HepG2 (cell line): ENCODE results near the gene CDT1. TPM values are rescaled to one million over a fixed set of nuclear protein-coding genes. Genes with fewer than 3 reads are reported as not detected.

Experiments
- CBFB ChIP-seq: sonication (generic); formaldehyde crosslinking; IDR thresholded peaks from 2 replicates; pipeline ENCODE4 v1.4.0; 2020; ENCODE audit warnings: missing genetic modification reagents
- GFI1 ChIP-seq: sonication (generic); formaldehyde crosslinking; IDR thresholded peaks from 2 replicates; pipeline ENCODE4 v1.5.0; 2020; ENCODE audit warnings: missing genetic modification reagents, mild to moderate bottlenecking, borderline replicate concordance
- HOXD1 ChIP-seq: sonication (generic); formaldehyde crosslinking; IDR thresholded peaks from 2 replicates; pipeline ENCODE4 v1.5.0; 2020; ENCODE audit warnings: missing genetic modification reagents
- IKZF4 ChIP-seq: sonication (generic); formaldehyde crosslinking; IDR thresholded peaks from 2 replicates; pipeline ENCODE4 v1.5.1; 2020; ENCODE audit warnings: borderline replicate concordance, mild to moderate bottlenecking, low read depth, missing genetic modification reagents; ENCODE audit errors: not compliant biosample characterization
- JUND ChIP-seq: sonication (generic); formaldehyde crosslinking; IDR thresholded peaks from 2 replicates; pipeline ENCODE4 v1.8.0; 2022; ENCODE audit warnings: mild to moderate bottlenecking, missing genetic modification reagents
- POLR2G ChIP-seq: fragments of 200-400 bp; formaldehyde crosslinking; IDR thresholded peaks from 2 replicates; pipeline ENCODE4 v1.6.1; 2018; ENCODE audit warnings: mild to moderate bottlenecking, low read depth, low read length, moderate library complexity
- SATB2 ChIP-seq: sonication (generic); formaldehyde crosslinking; IDR thresholded peaks from 2 replicates; pipeline ENCODE4 v1.5.0; 2020; ENCODE audit warnings: missing genetic modification reagents
- SMAD3 ChIP-seq: sonication (generic); formaldehyde crosslinking; IDR thresholded peaks from 2 replicates; pipeline ENCODE4 v1.4.0; 2020; ENCODE audit warnings: missing genetic modification reagents
- STAG1 ChIP-seq: sonication (generic); formaldehyde crosslinking; IDR thresholded peaks from 2 replicates; pipeline ENCODE4 v1.4.0; 2020; ENCODE audit warnings: missing genetic modification reagents
- ZBTB7B ChIP-seq: sonication (generic); formaldehyde crosslinking; IDR thresholded peaks from 2 replicates; pipeline ENCODE4 v1.4.0; 2020; ENCODE audit warnings: missing genetic modification reagents
- ZNF350 ChIP-seq: sonication (generic); formaldehyde crosslinking; IDR thresholded peaks from 2 replicates; pipeline ENCODE4 v1.4.0; 2020; ENCODE audit warnings: mild to moderate bottlenecking, low read depth, missing genetic modification reagents, borderline replicate concordance
- ZNF382 ChIP-seq: sonication (generic); formaldehyde crosslinking; IDR thresholded peaks from 2 replicates; pipeline ENCODE4 v1.5.0; 2020; ENCODE audit warnings: missing genetic modification reagents, mild to moderate bottlenecking, borderline replicate concordance
- ZNF75D ChIP-seq: sonication (generic); formaldehyde crosslinking; IDR thresholded peaks from 2 replicates; pipeline ENCODE4 v1.8.1; 2023; ENCODE audit warnings: missing genetic modification reagents, mild to moderate bottlenecking, borderline replicate concordance
- polyA plus RNA-seq, 8 experiments: library from polyadenylated mRNA; depleted of rRNA in 3 of 8; stranded (reverse) in 7 of 8; unstranded in 1 of 8; fragments of >200 nt; fragmentation: Illumina TruSeq in 4 of 8; extraction: Trizol in 4 of 8; gene quantifications; 2 replicates each; pipeline versions ENCODE4 v1.2.1 to v1.2.3, GENCODE V29; 2011 to 2016; ENCODE audit warnings: low read depth in 4 of 8, missing spikeins in 1 of 8, mixed read lengths in 1 of 8; ENCODE audit not compliant: insufficient read depth in 1 of 8
- total RNA-seq, 5 experiments: library from RNA; depleted of rRNA; stranded (reverse); fragments of >200 nt; fragmentation: Illumina TruSeq; extraction: Trizol; gene quantifications; 2 replicates each; pipeline ENCODE4 v1.2.3, GENCODE V29; 2016; ENCODE audit warnings: low read depth in 1 of 5
- TF ChIP-seq, protein P1 (sequence below): sonication (generic); formaldehyde crosslinking; IDR thresholded peaks from 2 replicates; pipeline ENCODE4 v1.5.1; 2020; ENCODE audit warnings: missing genetic modification reagents, mild to moderate bottlenecking, borderline replicate concordance
- TF ChIP-seq, protein P2 (sequence below): sonication (generic); formaldehyde crosslinking; IDR thresholded peaks from 2 replicates; pipeline ENCODE4 v1.8.0; 2022; ENCODE audit warnings: mild to moderate bottlenecking, missing genetic modification reagents, moderate library complexity
- TF ChIP-seq, protein P3 (sequence below): IDR thresholded peaks from 2 replicates; pipeline ENCODE4 v1.6.1; 2016; ENCODE audit warnings: missing compliant biosample characterization, missing genetic modification reagents, borderline replicate concordance

CDT1 gene
- total and polyA plus RNA-seq, 2 of the 13 experiments (the other 11 are each of a cell fraction or from before 2014, with no cell fraction given), result 23.1 to 23.8 TPM

DNA sequence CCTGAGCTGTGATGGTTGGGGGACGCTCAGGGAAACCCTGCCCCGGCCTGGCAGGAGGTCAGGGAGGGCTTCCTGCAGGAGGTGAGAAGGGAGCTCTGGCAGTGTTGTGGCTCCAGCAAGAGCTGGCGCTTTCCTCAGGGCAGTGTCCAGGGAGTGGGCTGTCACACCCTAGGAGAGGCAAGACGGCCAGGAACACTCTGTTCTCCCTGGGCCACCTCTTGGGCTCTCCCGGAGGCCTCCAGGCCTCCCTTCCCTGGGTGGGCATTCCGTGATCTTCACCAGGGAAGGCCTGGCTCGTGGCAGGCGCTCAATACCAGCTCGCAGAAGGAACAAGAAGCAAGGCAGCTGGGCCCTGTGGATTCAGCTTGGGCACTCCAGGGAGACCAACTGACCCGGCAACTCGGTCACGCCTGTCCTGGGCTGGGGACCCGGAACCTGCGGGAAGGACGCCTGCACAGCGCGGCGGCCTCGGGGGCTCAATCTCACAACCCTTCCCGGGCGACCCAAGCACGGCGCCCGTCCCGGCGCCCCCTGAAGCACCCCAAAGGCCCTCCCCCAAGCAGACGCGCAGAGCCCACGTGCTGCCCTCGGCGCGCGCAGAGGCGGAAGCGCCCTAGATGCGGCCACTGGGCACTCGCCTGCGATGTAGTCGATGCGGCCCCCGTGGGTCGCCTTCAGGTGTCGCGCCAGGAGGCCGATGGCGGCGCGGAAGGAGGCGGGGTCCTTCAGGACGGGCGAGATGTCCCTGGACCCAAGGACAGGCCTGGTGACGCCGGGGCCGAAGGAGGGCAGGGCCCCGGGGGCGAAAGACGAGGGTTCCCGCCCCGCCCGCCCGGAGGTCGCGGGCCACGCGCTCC lies 7.6 kb downstream of the CDT1 start (continued):
- TF ChIP-seq, protein P1, sequence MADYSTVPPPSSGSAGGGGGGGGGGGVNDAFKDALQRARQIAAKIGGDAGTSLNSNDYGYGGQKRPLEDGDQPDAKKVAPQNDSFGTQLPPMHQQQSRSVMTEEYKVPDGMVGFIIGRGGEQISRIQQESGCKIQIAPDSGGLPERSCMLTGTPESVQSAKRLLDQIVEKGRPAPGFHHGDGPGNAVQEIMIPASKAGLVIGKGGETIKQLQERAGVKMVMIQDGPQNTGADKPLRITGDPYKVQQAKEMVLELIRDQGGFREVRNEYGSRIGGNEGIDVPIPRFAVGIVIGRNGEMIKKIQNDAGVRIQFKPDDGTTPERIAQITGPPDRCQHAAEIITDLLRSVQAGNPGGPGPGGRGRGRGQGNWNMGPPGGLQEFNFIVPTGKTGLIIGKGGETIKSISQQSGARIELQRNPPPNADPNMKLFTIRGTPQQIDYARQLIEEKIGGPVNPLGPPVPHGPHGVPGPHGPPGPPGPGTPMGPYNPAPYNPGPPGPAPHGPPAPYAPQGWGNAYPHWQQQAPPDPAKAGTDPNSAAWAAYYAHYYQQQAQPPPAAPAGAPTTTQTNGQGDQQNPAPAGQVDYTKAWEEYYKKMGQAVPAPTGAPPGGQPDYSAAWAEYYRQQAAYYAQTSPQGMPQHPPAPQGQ (CRISPR knock-in tag), result no peak
- TF ChIP-seq JUND, result no peak
- TF ChIP-seq ZNF350, result no peak; the same call in 1 of the 2 replicates
- TF ChIP-seq POLR2G, result no peak; the same call in 1 of the 2 replicates
- TF ChIP-seq GFI1 (CRISPR knock-in tag), result peak; percentile 86; the same call in 1 of the 2 replicates
- 0 out of 2 replicates have a peak, but pooled peaks have one; percentile 29 for TF ChIP-seq SATB2 (CRISPR knock-in tag)
- TF ChIP-seq, protein P2, sequence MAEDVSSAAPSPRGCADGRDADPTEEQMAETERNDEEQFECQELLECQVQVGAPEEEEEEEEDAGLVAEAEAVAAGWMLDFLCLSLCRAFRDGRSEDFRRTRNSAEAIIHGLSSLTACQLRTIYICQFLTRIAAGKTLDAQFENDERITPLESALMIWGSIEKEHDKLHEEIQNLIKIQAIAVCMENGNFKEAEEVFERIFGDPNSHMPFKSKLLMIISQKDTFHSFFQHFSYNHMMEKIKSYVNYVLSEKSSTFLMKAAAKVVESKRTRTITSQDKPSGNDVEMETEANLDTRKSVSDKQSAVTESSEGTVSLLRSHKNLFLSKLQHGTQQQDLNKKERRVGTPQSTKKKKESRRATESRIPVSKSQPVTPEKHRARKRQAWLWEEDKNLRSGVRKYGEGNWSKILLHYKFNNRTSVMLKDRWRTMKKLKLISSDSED, result peak; percentile 62; the same call in 1 of the 2 replicates
- no peak; the same call in 1 of the 2 replicates for TF ChIP-seq HOXD1
- TF ChIP-seq ZNF75D (CRISPR knock-in tag), result 0 out of 2 replicates have a peak, but pooled peaks have one; percentile 86
- TF ChIP-seq SMAD3 (CRISPR knock-in tag), result no peak; the same call in 1 of the 2 replicates
- peak; percentile 65; the same call in 1 of the 2 replicates for TF ChIP-seq ZBTB7B (CRISPR knock-in tag)
- TF ChIP-seq STAG1 (CRISPR knock-in tag), result peak; percentile 10; the same call in 1 of the 2 replicates
- no peak for TF ChIP-seq ZNF382 (CRISPR knock-in tag)
- TF ChIP-seq, protein P3, sequence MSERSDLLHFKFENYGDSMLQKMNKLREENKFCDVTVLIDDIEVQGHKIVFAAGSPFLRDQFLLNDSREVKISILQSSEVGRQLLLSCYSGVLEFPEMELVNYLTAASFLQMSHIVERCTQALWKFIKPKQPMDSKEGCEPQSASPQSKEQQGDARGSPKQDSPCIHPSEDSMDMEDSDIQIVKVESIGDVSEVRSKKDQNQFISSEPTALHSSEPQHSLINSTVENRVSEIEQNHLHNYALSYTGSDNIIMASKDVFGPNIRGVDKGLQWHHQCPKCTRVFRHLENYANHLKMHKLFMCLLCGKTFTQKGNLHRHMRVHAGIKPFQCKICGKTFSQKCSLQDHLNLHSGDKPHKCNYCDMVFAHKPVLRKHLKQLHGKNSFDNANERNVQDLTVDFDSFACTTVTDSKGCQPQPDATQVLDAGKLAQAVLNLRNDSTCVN (CRISPR knock-in tag), result no peak; the same call in 1 of the 2 replicates
- TF ChIP-seq CBFB, result no peak
- TF ChIP-seq IKZF4 (CRISPR knock-in tag), result peak; percentile 64
